GM12874 (cell line): ENCODE measurements around the gene MMP26.

Source experiments
- CTCF ChIP-seq: IDR thresholded peaks from 2 replicates; pipeline ENCODE4 v1.5.1; 2011; ENCODE audit warnings: low read depth, mild to moderate bottlenecking, control low read depth, low read length, moderate library complexity; ENCODE audit not compliant: insufficient read depth

The MMP26 gene

GRCh38 chr11:4697585-4697984 lies 7.0 kb upstream of the MMP26 start, which contains the start of gene OR51E2:
TSS of gene OR51E2 (minus strand) at chr11:4697853. CDS start at chr11:4682711, 15,142 bp downstream.
- no peak for TF ChIP-seq CTCF

GRCh38 chr11:4699697-4700435 lies 4.7 kb upstream of the MMP26 start:
- no peak for TF ChIP-seq CTCF

GRCh38 chr11:4700436-4700820 lies 4.2 kb upstream of the MMP26 start:
- no peak for TF ChIP-seq CTCF

- TF ChIP-seq CTCF = no peak
Observed at GRCh38 chr11:4704790-4705334, 278 bp downstream of the MMP26 start.

- TF ChIP-seq CTCF = no peak
Observed at GRCh38 chr11:4713241-4713640, 8.7 kb downstream of the MMP26 start.

- no peak for TF ChIP-seq CTCF
Observed at GRCh38 chr11:4714300-4714699, 9.7 kb downstream of the MMP26 start.

- 0 out of 2 replicates have a peak, but pooled peaks have one; percentile 7 for TF ChIP-seq CTCF
Observed at GRCh38 chr11:4722616-4723534, 18.3 kb downstream of the MMP26 start.
